ACHN (cell line): Measurements from ENCODE around the gene UFSP1.

Experiments used
- DNase-seq: peaks from one replicate; pipeline ENCODE4 v3.0.0-alpha.2; 2015
- in situ Hi-C: cut with HindIII; loops from 2 replicates; pipeline ENCODE4 v1.10.0; 2017; ENCODE audit warnings: low sequenced_read_pairs, low pct_ligation_motif_present, low pct_unique_long_range_greater_than_20kb

The UFSP1 gene

GRCh38 chr7:100896732-100897608 is 7.5 kb upstream of the UFSP1 start:
- DNase-seq, result peak; percentile 50
- in situ Hi-C loops, result no loop called here

DNA sequence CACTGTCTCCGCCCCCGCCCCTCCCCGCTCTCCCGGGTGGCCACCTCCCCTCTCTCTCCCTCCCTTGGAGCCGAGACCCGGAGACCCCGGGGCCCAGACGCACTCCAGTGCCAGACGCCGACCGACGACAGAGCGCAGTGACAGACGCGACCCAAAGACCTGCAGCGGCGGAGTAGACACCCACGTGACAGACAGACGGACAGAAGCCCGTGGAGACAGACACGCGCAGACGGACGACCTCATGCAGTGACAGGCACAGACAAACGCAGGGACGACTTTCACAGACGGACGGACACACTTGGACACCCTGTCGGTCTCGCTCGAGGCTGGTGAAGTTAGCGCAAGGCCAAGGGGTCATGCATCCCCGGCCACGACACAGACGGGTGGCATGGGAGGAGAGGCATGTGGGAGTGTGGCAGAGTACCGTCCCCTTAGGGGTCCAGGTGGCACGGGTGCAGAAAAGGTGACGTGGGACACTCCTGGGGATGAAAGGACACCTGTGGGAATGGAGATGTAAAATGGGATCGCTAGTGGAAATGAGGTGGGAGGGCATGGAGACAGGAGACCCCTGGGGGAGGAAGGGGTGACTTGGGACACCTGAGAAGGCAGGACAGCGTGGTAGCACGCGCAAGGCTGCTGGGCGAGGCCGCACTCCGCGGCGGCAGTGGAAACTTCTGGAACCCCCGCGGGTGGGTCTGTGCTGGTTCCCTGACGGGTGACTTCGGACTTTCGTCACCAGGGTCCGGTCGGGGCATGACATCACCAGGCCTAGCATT is 6.6 kb upstream of the UFSP1 start:
- in situ Hi-C loops, result no loop called here

DNA sequence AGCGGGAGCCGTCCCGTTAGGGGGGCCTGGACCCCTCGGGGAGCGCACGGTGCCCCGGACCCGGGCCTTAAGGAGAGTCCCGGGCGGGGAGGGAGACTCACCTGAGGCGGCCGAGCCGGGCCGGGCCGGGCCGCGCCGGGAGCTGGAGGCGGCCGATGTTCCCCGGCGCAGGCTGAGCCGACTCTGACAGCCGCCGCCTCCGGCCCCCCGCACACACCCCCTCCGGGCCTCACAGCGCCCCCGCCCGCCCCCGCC is 6.1 kb upstream of the UFSP1 start, which contains the start of gene ACHE:
TSS of gene ACHE (minus strand) at position 188 of the 255 bp plus-strand sequence. CDS start 1,656 bp downstream, outside the sequence.
- DNase-seq, result peak; percentile 47

More for the DNA sequence above, 6.6 kb upstream of the UFSP1 start:
- DNase-seq, result no peak

GRCh38 chr7:100894860-100895700 is 5.6 kb upstream of the UFSP1 start:
- in situ Hi-C loops, result no loop called here
- DNase-seq, result peak; percentile 56

More for the DNA sequence above, 6.1 kb upstream of the UFSP1 start, which contains the start of gene ACHE:
- in situ Hi-C loops, result no loop called here

DNA sequence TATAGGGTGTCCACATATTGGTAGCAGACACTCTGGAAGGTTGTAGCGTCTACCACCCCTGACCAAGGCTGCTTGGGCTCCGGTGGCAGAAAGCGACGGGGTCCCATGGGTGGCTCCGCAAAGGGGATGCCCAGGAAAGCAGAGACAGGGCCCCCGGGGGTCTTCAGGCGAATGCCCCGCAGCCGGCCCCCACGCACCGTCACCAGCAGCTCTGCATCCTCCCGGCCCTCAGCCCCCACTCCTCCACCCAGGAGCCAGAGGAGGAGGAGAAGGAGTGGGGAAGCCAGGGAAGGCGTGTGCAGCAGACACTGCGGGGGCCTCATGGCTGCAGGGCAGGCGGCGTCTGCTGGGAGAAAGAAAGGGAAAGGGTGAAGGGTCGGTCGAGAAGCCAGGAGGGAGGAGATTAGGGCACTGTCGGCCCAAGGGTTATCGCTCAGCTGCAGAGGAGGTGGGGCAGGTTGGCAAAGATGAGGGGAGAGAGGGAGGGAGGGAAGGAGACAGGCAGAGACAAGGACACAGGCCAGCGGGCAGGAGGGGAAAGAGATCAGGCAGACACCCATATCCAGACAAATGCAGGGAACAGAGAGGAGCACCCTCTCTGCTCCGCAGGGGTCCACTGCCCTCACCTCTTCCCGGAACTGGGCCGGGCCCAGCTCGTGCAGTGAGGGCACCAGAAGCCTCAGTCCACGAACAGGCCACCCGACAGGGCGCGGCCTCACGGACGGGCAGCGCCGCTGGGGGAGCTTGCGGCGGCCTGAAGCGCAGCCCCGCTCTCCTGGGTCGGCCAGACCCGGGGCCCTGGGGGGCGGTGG is 4.6 kb upstream of the UFSP1 start:
- no peak for DNase-seq
- in situ Hi-C loops, result no loop called here

GRCh38 chr7:100893318-100893895 is 3.9 kb upstream of the UFSP1 start:
- no peak for DNase-seq

DNA sequence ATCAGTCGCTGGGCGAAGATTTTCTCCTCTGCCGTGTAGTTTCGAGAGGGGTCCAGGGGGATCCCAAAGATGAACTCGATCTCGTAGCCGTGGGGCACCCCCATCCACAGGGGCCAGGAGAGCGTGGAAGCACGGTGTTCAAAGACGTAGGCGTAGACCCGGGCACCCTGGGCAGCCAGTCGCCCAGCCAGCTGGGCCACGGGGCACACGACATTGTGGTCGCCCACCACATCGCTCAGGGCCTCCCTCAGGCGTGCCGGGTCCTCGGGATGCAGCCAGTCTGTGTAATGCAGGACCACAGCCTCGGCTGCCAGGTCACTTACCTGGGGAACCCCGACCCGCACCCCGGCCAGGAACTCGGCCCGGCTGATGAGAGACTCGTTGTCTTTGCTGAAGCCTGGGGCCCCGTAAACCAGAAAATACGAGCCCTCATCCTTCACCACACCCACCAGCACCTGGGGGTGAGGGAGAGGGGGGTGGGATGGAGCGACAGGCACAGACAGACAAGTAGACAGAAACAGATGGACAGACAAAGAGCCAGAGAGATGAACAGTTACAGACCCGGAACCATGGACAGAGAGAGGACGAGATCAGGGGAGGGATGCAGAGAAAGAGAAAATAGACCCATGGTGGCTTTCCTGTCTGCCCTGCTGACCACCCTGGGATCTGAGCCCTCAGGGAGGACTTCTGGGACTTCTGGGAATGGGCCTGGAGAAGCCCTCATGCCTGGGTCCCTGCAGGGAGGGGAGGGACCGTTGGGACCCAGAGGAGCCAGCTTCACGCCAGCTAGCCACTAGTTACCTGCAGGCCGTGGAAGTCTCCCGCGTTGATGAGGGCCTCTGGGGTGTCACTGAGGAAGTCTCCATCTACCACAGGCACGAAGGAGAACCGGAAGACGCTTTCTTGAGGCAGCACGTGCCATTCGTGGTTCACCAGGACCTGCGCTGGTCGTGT is 3.1 kb upstream of the UFSP1 start:
- in situ Hi-C loops, result no loop called here
- DNase-seq, result no peak

More at GRCh38 chr7:100893318-100893895, 3.9 kb upstream of the UFSP1 start:
- in situ Hi-C loops, result no loop called here

DNA sequence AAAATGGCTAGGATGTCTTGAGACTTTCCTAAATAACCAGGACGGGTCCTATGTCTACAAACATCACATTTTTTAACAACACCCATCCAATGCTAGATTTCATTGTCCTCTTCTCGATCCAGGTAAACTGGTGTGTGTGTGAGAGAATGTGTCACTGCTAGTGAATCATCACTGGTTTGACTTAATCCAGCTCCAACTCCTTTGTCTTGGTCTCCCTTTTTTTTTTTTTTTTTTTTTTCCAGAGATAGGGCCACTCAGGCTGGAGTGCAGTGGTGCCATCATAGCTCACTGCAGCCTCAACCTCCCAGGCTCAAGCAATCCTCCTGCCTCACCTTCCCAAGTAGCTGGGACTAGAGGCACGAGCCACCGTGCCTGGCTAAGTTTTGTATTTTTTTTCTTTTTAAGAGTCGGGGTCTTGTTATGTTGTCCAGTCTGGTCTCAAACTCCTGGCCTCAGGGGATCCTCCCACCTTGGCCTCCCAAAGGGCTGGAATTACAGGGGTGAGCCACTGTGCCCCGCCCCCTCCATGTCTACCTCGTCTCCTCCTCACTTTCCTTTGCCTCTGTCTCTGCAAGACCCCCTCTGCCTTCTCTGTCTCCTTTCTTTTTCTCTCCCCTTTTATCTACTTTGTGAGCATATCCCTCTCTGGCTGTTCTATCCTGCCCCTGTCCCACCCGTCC is 2.2 kb upstream of the UFSP1 start:
- in situ Hi-C loops, result no loop called here
- peak; percentile 51 for DNase-seq

GRCh38 chr7:100890653-100891567 is 1.4 kb upstream of the UFSP1 start:
- in situ Hi-C loops, result no loop called here
- peak; percentile 42 for DNase-seq

DNA sequence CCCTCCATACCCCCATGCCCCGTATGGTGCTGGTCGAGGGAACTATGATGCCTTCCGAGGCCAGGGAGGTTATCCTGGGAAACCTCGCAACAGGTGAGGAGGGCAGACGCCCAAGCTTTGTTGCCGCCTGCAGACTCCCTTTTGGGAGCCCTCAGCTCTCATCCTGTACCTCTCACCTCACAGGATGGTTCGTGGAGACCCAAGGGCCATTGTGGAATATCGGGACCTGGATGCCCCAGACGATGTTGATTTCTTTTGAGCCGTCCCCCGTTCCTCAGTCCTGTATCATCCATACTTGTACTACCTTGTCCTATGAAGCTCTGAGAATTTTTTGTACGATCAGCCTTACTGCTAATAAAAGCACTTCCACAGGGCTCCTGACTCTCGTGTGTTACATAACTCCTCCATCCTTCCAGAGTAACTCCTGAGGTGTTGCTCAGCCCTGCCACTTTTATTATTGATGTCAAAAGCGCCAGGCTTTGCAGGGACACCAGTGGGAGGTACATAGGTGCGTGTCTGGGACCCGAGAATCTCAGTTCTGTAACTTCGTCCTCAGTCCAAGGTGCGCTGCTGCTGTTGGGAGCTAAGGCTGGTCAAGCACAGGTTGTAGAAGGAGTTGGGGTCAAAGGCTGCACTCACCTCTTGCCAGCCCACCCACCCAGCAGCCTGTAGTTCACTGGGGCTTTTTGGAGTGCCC is 1.1 kb downstream of the UFSP1 start:
- in situ Hi-C loops, result loop anchor here (10.0 kb wide), 1 partner anchor 166 kb away; no protein-coding TSS in a partner anchor
- DNase-seq, result no peak

DNA sequence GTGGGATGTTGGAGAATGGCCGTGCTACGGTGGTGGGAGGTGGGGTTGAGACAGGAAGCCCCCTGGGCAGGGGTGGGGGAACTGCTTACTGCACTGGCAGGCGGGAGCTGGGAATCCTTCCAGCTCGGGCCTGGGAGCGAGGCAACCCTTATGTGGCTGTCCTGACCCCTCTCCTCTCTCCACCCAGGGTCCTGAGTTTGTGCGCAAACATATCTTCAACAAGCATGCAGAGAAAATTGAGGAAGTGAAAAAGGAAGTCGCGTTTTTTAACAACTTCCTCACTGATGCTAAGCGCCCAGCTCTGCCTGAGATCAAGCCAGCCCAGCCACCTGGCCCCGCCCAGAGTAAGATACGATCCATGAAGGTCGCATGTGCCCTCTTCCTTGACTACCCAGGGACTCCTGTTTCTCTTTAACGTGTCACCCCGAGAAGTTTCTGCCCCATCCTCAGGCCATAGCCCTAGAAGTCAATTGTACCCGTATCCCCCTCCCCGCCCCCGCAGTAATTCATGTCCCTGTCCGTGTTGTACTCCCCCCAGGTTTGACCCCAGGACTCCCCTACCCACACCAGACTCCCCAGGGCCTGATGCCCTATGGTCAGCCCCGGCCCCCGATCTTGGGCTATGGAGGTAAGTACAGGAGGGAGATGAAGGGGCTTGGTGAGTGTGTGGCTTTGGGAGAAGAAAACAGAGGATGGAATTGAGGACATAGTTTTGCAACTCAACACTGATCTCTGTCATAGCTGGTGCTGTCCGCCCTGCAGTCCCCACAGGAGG is 1.8 kb downstream of the UFSP1 start:
- DNase-seq, result no peak
- in situ Hi-C loops, result loop anchor here (10.0 kb wide), 1 partner anchor 167 kb away; no protein-coding TSS in a partner anchor

GRCh38 chr7:100886936-100887515 is 2.5 kb downstream of the UFSP1 start:
- DNase-seq, result no peak
- in situ Hi-C loops, result loop anchor here (10.0 kb wide), 1 partner anchor 168 kb away; no protein-coding TSS in a partner anchor

DNA sequence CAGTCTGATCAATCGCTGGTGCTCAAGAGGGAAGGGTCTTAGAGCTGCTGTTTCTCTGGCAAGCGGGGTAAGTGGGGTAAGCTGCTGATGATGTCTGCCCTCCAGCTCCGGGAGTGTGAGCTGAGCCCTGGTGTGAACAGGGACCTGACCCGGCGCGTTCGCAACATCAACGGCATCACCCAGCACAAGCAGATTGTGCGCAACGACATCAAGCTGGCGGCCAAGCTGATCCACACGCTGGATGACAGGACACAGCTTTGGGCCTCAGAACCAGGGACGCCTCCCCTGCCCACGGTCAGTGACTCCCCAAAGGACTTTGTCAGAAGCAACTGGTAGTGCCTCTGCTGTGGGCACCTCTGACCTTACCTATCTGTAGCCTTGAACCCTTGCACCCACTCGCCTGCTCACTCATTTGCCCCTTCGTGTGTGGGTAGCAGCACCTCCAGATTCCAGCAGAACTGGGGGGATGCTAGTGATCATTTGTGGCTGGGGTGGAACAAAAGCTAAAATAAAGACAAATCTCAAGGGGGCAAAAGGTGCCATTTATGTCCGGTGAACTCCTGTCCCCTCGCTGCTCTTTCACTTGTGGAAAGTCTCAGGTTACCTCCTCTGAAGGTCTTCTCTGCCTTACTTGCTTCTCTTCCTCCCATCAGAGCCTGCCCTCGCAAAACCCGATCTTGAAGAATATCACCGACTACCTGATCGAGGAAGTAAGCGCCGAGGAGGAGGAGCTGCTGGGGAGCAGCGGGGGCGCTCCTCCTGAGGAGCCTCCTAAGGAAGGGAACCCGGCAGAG is 3.2 kb downstream of the UFSP1 start:
- in situ Hi-C loops, result loop anchor here (10.0 kb wide), 1 partner anchor 168 kb away; no protein-coding TSS in a partner anchor
- no peak for DNase-seq
